Measurements from ENCODE around the gene SRMS. TPM values are rescaled to one million over a fixed set of nuclear protein-coding genes. Genes with fewer than 3 reads are reported as not detected.

The SRMS gene
- polyA plus RNA-seq, 1 donor = not detected

- no peak for DNase-seq (ENCODE audit: low read depth)
These were observed 44.0 kb downstream of the SRMS start for GRCh38 chr20:63503524-63503923.

DNA sequence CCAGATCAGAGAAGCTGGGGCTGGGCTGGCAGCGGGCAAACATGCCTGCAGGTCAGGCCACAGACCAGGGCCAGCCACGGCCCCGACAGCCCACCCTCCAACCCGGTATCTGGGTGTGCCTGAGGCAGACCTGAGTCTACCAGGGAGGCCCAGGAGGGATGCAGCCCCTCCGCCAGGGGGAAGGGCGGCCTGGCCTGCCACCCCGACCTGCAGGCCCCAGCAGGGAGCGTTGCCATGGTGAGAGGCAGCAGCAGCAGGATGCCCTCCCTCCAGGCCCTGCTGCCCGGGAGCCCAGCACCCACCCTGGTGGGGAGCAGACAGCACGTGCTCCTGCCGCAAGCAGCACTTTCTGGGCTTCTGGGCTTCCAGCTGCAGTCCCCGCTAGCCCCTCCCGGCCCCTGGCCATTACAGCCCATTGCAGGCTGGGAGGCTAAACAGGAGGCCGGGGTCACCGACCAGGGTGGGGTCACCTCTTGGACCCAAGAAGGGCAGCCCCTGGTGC lies 44.8 kb downstream of the SRMS start:
- no peak for DNase-seq (ENCODE audit: low read depth)

- DNase-seq (ENCODE audit: low read depth) = no peak
These were observed 45.5 kb downstream of the SRMS start for GRCh38 chr20:63501818-63502670.

GRCh38 chr20:63500902-63501817 lies 46.4 kb downstream of the SRMS start:
- no peak for DNase-seq (ENCODE audit: low read depth)

DNA sequence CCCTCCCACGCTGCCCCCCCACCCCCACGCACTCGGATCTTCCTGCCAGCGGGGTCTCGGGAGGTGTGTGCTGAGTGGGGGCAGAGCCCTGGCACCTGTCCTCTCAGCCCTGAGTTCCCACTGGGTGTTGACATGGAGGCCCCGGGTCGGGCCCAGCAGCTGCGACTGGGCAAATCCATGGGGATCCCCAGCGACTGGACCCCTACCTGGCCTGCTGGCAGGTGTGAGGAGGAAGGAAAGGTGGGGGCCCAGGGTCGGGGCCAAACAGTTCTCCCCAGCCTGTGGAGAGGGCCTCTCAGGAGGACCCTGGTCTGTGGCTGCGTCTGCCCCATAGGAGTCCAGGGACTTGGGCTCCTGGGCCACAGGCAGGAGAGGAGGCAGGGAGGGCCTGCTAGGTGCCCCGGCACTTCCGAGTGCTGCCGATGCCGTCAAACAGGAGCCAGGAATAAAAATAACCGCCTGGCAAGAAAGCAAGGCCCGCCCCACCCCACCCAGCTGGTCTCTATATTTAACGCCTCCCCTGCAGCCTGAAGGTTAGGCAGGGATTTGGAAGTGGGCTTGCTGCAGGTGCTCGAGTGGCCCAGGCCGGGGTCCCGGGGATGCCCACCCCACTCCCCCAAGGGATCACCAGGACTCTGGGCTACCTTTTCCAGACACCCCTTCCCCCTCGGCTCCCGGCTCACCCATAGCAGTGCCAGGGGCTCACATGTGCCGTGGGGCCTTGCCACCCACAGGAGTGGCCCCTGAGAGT lies 47.2 kb downstream of the SRMS start:
- DNase-seq (ENCODE audit: low read depth) = no peak

DNA sequence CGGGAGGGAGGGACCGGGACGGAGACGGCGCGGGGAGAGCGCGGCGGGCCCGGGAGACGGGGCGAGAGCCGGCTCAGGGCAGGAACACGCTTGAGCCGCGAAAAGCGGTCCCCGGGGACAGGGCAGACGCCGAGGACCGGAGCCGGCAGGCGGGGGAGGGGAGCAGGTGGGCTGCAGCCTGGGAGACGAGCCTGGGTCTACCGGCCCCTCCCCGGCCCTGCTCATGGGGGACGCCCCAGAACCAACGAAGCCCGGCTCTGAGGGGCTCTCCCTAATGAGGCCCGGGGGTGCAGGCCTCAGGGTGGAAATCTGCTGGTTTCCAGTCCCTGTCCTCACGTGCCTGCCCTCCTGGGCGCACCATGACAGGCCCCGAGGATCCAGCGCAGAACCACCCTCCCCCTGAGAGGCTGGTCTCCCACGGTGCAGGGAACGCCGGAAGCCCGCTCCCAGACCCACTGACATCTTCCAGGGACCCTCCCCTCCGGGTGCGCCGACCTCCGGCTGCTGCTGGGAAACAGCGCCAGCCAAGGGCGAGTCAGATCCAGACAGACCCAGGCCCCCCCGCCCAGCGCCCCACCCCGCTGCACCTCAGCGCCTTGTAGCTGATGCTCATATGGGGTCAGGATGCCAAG lies 48.1 kb downstream of the SRMS start:
- no peak for DNase-seq (ENCODE audit: low read depth)

DNA sequence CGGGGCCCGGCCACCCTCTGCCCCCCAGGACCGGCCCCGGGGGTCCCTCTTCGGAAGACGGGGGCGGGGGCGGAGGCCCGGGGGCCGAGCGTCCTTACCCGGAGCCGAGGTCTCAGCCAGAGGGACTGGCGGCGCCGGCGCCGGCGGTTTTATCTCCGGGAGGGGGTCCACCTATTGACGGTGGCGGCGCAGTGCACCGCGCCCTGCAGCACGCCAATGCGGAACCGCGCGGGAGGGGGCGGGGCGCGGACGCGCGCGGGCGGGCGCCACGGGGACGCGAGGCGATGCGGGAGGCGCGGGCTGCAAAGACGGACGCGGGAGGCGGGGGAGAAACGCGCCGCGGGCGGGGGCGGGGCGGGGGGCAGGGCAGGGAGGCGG lies 48.6 kb downstream of the SRMS start, which contains the start of gene EEF1A2:
TSS of gene EEF1A2 (minus strand) at position 124 of the 378 bp plus-strand sequence. CDS start 1,320 bp downstream, outside the sequence.
- no peak for DNase-seq (ENCODE audit: low read depth)

GRCh38 chr20:63497946-63498935 lies 49.3 kb downstream of the SRMS start:
- no peak for DNase-seq (ENCODE audit: low read depth)

DNA sequence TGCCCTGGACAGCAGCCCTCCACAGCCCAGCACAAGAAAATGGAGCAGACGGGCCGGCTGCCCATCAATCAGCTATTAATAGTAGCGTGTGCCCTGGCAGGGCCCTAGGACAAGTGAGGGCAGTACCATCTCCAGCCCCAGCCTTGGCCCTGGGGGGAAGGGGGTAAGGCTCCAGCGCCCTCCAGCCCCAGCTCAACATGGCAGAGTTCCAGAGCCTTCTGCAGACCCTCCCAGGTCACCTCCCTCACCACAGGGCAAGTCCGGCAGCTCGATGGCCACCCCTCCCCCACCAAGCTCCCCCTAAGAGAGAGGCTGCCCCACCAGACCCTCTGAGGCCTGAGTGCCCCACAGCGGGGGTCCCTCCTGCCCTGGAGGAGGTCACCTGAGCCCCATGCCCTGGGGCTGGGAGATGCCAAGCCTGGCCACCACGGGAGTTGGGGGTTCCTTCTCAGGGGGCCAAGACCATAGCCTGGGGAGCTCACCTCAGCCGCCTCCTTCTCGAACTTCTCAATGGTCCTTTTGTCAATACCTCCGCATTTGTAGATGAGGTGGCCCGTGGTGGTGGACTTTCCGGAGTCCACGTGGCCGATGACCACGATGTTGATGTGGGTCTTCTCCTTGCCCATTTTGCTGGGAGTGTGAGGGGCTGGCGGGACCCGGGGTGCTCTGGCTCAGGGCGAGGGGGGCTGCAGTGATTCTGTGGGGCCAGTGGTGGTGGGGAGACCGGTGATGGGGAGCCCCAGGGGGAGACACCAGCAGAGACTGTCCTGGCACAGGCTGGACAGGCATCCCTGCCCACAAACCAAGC lies 50.2 kb downstream of the SRMS start:
- no peak for DNase-seq (ENCODE audit: low read depth)

GRCh38 chr20:63496596-63497120 lies 50.9 kb downstream of the SRMS start:
- no peak for DNase-seq (ENCODE audit: low read depth)

DNA sequence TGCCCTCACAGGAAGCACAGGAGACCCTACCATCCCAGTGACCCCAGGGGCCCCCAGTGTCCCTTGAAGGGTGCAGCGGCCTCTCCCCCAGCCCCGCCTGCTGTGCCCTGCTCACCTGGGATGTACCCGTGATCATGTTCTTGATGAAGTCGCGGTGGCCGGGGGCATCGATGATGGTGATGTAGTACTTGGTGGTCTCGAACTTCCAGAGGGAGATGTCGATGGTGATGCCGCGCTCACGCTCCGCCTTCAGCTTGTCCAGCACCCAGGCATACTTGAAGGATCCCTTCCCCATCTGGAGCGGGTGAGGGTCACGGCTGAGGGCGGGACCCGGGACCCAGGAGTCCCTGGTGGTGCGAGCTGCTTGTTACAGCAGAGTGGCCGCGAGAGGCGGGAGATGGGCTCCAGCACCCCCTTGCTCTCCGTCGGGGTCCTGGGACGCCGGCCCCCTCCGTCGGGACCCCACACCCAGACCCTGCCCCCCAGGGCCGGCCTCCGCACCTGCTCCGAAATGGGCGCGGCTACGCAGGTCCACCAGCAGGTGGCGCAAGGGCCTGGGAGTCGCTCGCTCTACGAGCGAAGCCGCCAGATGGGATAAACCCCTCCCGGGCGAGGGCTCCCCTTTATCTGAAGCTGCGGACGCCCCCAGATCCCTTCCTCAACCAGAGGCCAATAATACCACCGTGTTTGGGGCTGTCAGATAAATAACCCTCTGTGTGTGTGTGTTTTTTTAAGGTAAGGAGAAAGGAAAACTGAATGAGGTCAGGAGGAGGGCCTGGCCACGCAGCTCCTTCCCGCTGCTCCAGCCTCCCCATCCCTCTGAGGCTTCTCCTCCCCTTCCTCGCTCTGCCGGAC lies 51.6 kb downstream of the SRMS start:
- DNase-seq (ENCODE audit: low read depth) = no peak

DNA sequence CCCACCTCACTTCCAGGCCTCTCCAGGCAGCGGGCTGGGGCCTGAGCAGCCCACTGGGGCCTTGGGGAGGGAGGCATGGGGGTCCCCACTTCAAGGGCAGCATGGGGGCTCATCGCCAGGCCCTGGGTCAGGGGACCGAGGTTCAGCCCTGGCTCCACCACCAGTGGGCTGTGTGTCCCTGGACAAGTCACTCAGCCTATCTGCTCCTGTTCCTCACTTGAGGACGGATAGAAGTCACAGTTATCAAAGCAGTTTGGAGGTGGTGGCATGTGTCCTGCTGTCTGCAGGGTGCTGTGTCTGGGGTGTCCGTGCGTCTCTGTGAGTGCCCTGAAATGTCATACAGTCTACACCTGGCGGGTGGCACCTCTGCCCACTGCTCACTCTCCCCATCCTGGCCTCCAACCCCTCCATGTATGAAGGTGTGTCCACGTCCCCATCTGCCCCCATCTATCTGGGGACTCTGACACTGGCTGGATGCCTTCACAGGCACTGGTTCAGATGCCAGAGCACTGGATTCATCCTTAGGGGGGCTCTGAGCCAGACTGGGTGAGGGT lies 52.3 kb downstream of the SRMS start:
- DNase-seq (ENCODE audit: low read depth) = no peak

GRCh38 chr20:63494420-63495166 lies 53.0 kb downstream of the SRMS start:
- DNase-seq (ENCODE audit: low read depth) = no peak

DNA sequence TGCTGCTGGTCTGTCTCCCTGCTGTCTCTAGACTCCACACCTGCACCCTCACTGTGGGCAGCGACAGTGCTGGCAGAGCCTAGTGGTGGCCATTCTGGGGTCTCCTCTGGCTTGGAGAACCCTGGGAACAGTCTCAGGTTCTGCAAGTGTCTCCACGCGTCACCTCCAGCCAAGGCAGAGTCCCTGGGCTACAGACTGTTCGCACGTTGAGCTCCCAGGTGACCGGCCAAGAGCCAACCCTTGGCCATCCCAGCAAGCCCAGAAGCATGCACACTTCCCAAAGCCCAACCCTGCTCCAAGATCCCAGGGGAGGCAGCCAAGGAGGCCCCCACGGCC lies 53.5 kb downstream of the SRMS start:
- no peak for DNase-seq (ENCODE audit: low read depth)

GRCh38 chr20:63493563-63494020 lies 54.0 kb downstream of the SRMS start:
- DNase-seq (ENCODE audit: low read depth) = no peak

GRCh38 chr20:63492982-63493381 lies 54.6 kb downstream of the SRMS start:
- DNase-seq (ENCODE audit: low read depth) = no peak

DNA sequence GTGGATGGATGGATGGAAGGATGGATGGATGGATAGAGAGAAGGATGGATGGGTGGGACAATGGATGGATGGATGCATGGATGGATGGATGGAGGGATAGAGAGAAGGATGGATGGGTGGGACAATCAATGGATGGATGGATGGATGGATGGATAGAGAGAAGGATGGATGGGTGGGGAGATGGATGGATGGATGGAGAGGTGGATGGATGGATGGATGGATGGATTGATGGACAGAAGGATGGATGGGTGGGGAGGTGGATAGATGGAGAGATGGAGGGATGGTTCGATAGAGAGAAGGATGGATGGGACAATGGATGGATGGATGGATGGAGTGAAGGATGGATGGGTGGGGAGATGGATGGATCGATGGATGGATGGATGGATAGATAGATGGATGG lies 55.0 kb downstream of the SRMS start:
- no peak for DNase-seq (ENCODE audit: low read depth)

Data from forelimb muscle (tissue), 1 donor.